Activated gamma-delta T cell (primary cell): Measurements from ENCODE around the gene MDC1.

Source experiments
- DNase-seq: peaks from one replicate; lab custom pipeline; 2025; lab: John Stamatoyannopoulos, UW

MDC1 gene

DNA sequence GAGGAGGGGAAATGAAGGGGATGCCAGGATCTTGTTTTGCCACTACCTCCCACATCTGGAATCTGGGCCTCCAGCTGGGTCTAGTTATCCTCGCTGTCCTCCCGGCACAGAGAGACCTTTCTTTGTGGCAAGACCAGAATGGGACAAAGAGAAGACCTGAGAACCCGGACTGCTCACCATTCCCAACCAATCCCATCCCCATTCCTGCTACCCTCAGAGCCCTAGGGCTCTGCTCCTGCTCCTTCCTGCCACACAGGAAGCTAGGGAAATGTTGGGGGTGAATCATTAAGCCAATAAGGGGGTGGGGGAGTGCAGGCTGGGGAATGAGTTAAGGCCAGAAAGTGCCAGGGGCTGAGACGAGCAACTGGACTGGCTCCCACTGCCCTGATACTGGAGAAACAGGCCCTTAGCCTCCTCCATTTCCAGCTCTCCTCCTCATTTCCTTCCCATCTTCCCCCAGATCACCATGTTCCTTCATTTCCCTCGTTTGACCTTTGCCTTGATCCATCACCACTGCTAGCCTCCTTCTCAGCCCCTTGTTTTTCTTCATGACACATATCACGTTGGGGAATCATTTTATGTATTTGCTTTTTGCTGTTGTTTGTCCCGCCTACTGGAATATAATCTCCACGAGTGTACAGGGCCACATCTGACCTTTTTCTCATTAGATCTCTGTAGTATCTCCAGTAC lies 31.9 kb upstream of the MDC1 start:
- DNase-seq: no peak

DNA sequence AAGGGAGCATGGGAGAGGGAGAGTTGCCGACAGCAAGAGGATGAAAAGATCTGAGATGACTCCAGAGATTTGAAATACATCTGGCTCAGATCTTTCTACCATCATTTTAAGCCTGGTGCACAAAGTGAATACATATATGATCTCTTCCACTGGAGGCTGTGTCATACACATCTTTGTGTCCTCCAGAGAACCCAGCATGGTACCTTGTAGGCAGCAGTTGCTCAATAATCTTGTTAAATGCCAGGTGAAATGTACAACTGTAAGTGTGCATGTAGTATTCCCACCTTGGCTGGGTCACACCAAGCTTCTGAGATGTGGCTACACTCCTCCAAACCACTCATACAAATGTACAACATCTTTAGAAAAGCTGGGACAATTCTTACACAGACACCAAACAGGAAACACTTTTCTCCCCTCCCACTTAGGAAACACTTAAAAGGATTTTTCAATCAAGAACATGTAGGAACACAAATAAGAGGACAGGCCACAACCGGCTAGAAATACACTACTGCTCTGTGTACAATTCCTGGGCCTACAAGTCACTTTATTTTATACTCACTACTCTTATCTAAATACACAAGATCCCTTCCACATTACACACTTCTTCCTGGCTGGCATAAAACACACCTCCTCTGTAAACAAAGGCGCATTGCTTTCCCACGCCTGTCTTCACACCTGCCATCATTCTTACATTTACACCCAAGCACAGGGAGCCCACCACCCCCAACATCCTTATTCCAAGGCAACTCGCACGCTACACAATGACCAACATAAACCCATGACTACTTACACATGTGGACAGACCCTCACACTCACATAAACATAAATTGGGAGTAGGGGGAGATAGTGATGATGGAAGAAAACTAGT lies 31.1 kb upstream of the MDC1 start:
- DNase-seq: no peak

DNA sequence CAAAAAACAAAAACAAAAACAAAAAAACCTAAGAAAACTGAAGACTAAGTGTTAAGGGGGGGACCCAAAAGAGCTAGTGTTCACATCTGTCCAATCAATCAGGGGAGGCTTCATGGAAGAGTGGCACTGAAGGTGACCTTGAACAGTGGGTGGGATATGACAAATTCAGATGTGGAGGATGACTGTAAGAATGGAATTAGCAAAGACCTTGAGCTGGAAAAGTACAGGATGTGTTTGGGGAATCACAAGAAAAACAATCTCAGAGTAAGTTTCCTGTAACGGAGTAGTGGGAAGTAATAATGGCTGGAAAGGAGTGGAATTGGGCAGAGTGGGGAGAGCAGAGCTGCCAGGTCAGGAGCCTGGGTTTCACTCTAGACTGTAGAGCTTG lies 30.2 kb upstream of the MDC1 start:
- no peak for DNase-seq

DNA sequence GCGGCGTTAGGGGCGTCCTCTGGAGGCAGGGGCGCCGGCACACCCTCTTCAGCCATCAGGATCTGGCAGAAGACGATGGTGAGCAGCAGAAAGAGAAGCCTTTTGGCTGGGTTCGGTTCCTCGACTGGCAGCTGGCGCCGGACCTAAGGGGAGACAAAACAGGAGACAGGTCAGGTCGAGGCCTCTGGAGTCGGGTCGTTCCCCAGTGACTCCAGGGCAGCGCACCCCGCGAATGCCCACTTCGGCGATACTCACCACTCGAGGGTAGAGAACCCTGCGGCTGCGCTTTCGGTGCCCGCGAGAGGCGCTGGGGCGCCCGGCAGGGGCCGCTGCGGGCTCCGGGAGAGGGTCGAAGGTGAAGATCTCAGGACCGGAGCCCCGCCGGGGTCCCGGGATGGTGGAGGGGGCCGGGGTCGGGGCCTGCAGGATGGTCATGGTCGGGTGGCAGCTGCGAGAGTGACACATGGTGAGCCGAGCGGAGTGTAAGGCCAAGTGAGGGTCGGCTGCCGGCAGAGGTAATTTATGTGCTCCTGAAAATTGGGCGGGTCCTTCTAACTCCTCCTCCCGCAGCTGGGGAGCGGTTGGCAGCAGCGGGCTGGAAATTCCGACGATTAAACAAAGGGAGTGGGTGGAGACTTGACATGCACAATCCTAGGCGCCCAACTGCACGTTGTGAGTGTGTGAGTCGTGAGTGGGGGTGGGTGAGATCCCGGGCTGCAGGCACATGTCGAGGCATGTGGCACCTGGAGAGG lies 27.1 kb upstream of the MDC1 start, which contains the start of gene IER3:
TSS of gene IER3 (minus strand) at position 494 of the 752 bp plus-strand sequence. CDS start at position 465, 29 bp downstream.
- peak; percentile 30 for DNase-seq

DNA sequence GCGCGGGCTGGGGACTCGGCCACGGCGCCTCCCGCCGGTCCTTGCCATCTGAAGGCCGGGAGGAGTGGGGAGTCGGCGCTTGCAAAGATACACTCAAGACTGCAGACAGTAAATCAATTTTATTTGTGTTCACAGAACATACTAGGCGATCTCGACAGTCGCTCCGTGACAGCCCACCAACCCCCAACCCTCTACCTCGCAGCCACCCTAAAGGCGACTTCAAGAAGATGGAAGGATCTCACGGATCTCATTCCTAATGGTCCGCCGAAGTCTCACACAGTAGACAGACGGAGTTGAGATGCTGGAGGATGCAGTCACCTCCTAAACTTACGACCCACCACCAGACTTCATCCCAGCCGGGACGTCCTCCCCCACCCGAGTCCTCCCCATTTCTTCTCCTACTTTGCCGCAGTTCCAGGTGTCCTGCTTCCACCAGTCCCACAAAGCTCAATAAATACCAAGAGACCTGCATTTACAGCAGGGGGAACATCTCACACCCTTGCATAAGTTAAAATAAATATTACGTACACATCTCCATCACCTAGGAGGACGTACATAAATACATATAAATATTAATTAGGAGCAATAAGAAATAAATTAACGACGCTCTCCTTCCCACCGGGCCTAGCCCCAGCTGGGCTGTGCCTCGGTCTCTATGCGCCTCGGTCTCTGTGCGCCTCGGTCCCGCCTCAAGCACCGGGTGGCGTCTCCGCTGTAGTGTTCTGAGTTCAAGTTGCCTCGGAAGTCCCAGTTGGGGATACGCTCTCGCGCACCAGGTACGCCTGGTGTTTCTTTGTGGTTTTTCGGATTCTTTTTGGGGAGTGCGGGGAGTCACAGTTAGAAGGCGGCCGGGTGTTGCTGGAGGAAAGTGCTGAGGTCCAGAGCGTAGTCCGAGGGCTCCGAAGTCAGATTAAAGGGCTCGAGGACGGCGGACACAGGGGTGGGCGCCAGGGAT lies 26.3 kb upstream of the MDC1 start:
- no peak for DNase-seq

DNA sequence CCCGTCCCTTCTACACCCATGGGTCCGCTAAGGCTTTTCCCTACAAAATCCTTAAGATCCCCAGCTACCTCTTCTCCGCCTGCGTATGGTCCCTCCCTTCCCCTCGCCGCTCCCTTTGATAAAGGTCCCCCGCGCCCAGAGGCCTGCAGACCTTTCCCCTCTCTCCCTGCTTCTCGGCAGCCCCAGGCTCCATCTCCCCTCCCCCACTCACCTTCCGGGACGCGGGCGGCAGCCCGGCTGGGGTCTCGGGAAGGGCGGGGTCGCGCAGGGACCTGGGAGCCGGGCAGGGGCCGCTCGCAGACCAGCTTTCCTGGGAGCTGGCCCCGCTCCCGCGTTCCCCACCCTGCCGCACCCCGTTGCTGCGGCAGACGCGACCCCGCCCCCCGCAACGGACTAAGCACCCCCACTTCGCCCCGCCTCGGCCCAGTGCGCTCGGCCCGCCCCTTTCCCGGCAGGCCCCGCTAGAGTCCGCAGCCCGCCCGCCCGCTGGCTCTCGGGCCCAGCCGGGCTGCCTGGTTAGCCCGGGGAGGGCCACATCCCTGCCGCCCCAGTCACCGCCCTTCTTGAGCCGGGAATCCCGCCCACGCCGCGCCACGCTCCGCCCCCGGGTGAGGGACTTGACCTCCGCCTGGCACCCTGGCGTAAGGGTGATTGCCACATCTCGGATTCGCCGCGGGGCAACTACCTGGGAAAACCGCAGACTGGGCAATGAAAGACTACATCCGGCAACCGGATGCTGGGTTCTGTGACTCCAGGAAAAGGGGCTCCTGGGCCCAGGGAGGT lies 25.4 kb upstream of the MDC1 start, which contains the start of gene FLOT1:
TSS of gene FLOT1 (minus strand) at position 372 of the 783 bp plus-strand sequence. CDS start 498 bp downstream, outside the sequence.
- DNase-seq: peak; percentile 86

DNA sequence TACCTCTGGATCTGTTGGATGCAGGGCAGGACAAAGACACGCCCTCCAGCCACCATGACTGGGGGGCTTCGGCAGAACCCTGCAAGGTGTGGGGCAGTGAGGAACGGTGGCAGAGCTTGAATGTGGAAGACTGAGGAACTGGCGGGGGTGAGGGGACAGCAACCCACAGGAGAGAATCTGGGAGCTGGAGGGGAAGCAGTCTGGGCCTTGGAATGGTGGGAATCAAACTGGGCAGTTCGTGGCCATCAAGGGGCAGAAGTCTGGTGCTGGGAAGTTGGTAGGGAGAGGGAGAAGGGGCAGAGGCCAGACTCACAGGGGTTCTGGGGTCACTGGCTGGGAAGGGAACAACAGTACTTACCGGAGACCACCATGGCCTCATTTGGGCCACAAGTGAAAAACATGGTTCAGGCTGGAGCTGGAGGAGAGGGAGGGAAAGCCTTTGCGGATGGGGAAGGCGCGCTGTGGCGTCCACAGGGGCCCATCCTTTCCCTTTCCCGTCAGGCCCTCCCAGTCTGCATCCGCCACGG lies 24.8 kb upstream of the MDC1 start:
- DNase-seq: no peak

DNA sequence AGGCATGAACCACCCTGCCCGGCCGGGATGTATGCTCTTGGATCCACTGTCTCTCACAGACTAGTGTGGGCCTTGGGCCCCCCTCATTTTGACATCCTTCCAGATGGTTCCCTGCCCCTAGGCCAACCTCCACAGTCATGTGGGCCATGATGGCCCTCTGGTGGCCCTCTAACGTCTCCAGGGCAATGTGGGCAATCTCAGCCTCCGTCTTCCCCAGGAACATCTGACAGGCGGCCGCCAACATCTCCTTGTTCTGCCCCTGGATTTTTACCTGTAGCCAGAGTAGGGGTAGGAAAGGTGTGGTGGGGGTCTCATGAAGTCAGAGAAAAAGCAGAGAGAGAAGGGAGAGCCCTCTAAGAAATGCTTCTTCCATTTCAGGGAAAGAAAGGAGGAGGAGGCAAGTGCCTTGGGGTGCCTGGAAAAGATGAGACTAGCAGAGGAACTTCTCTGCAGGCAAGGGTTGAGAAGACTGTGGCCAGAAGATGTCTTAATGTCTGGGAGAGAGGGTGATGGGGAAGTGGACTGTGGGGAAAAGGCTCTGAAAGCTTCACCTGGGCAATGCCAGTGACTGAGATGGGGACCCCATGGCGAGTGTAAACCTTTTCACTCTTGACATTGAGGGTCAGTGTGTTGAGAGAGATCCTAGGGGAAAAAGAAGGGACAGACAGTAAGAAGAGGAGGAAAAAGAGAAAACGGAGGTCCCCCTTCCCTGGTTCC lies 24.1 kb upstream of the MDC1 start:
- no peak for DNase-seq

DNA sequence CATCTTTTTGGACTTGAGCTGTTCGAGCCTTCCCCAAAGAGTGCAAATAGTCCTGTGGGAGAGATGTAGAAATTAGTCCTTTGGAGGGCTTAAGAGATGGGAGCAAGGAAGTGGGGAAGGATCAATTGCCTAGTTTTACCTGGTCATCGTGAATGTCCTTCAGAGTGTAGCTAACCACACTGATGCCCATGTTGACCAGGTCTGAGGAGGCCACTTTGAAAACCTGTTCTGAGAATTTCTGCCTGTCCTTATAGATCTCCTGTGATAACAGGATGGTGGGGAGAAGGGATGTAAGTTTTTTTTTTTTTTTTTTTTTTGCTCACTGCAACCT lies 23.4 kb upstream of the MDC1 start:
- no peak for DNase-seq

DNA sequence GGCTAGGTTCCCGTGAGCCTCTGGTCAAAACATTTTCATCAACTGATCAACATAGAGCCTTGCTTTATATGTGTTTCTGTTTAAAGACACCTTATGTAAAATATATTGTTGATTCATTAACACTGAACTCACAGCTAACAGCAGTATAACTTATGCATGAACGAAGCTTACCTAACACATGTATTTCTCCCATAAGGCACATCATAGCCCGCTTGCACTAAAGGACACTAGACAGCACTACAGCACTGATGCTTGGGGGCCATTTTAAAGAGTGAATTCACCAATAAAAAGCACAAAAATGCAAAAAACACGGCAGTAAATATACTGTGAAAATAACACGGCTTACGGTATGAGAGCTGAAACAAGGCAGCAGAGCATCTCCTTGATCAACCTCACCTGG lies 21.5 kb upstream of the MDC1 start:
- DNase-seq: no peak

DNA sequence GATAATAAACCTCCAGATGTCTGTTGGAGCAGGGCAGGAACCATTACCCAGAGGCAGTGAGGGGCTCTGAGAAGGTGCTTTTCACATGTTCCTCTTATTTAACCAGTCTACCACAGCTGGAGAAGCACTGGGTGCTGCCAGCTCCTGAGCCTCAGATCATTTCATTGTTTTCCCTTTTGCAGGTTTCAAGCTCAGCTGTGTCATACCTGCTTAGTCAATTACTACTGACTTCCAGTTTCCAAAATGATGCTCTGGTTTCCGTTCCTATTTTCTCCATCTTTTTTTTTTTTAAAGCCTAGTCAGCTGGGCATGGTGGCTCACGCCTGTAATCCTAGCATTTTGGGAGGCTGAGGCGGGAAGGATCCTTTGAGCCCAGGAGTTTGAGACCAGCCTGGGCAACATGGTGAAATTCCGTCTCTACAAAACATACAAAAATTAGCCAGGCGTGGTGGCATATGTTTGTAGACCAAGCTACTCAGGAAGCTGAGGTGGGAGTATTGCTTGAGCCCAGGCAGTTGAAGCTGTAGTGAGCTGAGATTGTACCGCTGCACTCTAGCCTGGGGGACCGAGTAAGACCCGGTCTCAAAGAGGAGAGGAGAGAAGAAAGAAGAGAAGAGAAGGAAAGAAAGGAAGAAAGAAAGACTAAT lies 18.7 kb upstream of the MDC1 start:
- no peak for DNase-seq

DNA sequence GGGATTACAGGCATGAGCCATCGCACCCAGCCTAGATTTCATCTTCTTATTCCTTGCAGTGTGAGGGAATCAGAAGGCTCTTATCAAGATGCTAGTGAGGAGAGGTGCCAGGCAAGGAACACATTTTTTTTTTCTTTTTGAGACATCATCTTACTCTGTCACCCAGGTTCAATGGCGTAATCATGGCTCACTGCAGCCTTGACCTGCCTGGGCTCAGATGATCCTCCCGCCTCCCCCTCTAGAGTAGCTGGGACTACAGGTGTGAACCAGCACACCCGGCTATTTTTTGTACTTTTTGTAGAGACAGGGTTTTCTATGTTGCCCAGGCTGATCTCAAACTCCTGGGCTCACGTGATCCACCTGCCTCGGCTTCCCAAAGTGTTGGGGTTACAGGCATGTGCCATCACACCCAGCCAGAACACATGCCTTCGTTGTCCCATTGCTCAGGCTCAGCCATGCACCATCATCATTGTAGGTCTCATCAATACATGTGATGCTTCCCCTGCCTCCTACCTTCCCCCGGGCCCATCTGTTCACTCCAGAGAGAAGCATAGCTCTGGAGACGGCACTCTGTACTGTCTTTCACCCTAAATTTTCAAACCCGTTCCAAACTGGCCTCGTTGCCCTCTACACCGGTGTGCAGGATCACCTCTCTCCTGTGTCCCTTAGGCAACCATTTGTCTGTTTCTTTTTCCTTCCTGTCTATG lies 15.3 kb upstream of the MDC1 start:
- no peak for DNase-seq

DNA sequence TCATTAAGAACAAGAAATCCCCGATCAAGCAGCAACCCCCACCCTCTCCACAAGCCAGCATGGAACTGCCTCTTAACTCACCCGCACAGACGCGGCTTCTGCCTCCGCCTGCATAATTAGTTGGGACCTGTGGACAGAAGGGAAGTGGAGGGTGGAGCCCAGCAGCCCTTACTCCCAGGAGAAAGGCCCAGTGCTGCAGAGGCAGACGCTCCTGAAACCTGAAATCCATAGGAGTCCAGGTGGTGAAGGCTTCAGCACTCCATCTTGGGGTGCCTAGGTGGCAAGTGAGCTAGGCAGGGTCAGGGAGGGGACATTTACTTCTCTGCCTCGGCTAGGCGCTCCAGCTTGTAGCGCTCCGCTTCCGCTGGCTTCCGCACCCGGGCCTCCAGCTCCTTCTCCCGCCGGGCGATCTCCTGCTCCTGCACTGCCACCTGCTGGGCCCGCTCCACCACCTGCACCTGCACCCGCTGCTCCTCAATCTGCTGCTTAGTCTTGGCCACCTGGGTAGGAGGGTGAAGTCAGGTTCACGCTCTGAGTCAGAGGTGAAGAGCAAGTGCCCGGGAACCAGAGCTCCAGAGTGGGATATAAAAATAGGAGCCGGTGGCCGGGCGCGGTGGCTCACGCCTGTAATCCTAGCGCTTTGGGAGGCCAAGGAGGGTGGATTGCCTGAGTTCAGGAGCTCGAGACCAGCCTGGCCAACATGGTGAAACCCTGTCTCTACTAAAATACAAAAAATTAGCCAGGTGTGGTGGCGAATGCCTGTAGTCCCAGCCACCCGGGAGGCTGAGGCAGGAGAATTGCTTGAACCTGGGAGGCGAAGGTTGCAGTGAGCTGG lies 13.7 kb upstream of the MDC1 start:
- peak; percentile 51 for DNase-seq

DNA sequence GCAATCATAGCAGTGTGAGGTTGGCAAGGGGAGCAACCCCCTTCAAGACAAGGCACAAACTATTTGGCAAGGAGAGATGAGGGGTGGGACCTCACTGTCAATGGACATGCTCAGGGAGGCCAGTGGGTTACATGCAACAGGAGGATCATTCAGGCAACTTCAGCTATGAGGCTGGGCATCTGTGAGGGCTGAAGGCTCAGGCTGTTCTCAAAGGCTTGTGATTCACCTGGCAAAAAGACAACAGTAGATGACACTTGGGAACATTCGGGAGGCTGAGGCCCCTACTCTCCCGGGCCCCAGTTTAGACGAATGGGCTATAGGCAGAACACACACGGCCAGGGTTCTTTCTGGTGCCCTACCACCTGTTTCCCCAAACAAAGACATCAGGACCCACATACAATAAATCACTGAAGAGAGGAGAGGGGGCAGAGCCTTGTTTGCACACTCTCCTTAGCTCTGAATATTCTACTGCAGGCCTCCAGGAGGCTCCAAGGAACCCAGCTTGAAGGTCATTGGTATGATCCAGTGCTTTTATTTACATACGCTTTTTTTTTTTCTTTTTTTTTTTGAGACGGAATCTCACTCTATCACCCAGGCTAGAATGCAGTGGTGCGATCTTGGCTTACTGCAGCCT lies 11.0 kb upstream of the MDC1 start:
- DNase-seq: no peak

DNA sequence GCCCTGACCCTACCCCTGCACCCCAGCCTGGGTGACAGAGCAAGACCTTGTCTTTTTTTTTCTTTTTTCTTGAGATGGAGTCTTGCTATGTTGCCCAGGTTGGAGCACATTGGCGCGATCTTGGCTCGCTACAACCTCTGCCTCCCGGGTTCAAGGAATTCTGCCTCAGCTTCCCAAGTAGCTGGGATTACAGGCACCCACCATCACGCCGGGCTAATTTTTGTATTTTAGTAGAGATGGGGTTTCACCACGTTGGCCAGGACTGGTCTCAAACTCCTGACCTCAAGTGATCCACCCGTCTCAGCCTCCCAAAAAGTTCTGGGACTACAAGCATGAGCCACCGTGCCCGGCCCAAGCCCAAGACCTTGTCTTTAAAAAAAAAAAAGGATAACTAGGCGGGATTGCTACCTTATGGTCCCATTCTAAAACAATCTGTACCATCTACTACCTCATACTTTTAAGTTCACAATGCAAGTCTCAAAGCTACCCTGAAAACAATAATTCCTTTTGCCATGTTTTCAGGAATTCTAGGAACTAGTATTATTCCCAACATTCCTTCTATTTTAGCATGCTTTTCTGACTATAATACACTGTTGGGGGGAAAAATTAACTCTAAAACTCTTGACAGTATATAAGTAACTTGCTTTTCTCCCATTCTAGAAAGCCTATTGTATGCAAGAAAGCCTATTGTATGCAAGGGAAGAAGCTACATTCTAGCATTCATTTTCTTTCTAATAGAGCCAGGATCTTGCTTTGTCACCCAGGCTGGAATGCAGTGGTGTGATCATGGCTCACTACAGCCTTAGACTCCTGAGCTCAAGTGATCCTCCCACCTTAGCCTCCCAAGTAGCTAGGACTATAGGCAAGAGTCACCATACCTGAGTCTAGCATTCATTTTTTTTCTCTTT lies 9.7 kb upstream of the MDC1 start:
- DNase-seq: no peak
